PFSK-1 (cell line): ENCODE data around the gene NAV3.

Experiments
- REST ChIP-seq, 2 experiments: IDR thresholded peaks; 2 replicates each; pipeline versions ENCODE4 v1.6.1 to v1.8.0; 2011 to 2012; ENCODE audit warnings: low read depth in 2 of 2, low read length in 2 of 2, control low read depth in 1 of 2, inconsistent platforms in 1 of 2, mild to moderate bottlenecking in 1 of 2, moderate library complexity in 1 of 2; ENCODE audit not compliant: insufficient read depth in 1 of 2
- TAF1 ChIP-seq: IDR thresholded peaks from 2 replicates; pipeline ENCODE4 v1.6.1; 2012; ENCODE audit warnings: low read length, control low read depth, borderline replicate concordance; ENCODE audit not compliant: insufficient read depth

DNA sequence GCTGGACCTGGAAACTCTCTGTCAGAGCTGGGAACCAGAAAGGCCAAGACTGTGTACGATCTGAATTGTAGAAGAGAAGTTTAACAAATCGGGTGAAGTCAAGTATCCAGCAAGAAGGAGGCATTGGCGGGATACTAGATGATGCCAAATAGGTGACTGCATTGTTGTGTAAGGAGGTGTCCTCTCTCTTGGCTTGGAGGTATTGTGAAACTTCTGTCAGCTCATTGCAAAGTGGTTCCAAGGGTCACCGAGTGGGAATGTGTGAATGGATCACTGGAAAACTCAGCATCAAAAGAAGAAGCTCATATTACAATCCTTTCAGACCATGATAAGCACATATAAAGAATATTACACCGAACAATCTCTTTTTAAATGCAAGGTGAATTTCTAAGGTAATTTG is 11.7 kb downstream of the NAV3 start:
- no peak for TF ChIP-seq REST (IDR thresholded peaks at IDR 0.05; ENCODE audit: insufficient read depth in 1 of 2, low read depth in 2 of 2, low read length in 2 of 2)
- TF ChIP-seq TAF1: no peak
